Measurements from ENCODE around the gene SYTL1.

SYTL1 gene

GRCh38 chr1:27348861-27349783, 7.3 kb downstream of the SYTL1 start:
- no peak for DNase-seq

DNA sequence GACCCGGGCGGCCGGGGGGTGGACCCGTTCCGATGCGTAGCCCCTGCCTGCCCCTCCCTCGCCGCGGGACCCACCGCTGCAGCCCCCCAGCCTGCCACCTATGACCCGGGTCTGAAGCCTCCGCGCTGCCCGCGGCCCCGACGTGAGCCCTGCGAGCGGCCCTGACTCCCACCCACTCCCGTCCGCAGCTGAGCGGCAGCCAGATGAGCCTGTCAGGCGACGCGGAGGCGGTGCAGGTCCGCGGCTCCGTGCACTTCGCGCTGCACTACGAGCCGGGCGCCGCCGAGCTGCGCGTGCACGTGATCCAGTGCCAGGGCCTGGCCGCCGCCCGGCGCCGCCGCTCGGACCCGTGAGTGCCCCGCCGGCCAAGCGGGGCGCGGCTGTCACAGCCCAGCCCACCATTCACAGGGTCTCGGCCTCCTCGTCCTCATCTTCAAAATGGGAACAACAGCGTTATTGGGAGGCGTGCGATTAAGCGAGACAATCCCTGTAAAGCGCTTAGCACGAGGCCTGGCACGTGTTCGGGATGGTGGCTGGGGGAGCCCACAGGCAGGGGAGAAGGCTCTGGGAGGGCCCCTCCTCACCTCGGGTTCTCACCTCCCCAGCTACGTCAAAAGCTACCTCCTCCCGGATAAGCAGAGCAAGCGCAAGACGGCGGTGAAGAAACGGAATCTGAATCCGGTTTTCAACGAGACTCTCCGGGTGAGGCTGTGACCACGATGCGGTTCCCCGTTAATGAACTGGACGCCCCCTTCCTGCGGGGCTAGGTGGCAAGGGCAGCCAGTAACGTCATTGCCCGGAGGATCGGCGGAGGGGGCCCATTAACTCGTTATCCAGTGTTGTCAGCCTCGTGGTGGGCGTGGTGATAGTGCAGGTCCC, 8.2 kb downstream of the SYTL1 start:
- DNase-seq: no peak

DNA sequence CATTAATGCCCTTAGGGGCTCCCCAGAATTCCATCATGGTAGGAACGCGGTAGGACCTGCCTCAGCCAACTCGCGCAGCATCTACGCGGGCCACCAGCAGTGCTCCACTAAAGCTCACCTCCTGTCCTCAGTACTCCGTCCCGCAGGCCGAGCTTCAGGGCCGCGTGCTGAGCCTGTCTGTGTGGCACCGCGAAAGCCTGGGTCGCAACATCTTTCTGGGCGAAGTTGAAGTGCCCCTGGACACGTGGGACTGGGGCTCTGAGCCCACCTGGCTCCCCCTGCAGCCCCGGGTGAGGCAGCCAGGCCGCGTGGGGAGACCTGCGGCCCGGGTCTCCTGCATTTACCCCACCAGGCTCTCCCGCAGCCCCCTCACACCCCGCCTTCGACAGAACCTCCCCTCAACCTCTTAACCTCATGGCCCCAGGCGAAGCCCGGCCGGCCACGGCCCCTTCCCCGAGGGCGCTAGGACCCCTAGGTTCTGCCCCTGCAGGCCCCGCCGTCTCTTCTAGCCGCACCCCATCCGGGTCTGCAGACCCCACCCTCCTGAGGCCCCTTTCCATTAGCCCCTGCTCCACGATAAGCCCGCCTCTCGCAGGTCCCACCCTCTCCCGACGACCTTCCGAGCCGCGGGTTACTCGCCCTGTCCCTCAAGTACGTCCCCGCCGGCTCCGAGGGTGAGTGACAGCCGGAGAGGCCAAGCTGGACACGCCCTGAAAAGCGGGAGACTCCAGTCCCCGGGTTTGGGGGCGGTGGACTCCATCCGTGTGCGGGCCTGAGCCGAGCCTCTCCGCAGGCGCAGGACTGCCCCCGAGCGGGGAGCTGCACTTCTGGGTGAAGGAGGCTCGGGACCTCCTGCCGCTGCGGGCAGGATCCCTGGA, 9.1 kb downstream of the SYTL1 start:
- DNase-seq: no peak

- no peak for DNase-seq
These were observed 9.8 kb downstream of the SYTL1 start for GRCh38 chr1:27351541-27352107.

DNA sequence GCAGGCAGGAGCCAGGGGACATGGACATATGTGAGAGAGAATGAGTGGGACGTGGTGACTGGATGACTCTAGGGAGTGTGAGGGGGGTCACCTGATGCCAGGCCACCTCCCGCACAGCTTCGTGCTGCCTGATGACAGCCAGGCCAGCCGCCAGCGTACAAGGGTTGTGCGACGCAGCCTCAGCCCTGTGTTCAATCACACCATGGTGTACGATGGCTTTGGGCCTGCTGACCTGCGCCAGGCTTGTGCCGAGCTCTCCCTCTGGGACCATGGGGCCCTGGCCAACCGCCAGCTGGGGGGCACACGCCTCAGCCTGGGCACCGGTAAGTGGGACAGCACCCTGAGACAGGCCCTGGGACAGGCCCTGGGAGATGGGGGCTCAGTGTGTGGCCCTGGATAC, 11.3 kb downstream of the SYTL1 start:
- DNase-seq: no peak

GRCh38 chr1:27353629-27354028, 11.8 kb downstream of the SYTL1 start:
- no peak for DNase-seq

DNA sequence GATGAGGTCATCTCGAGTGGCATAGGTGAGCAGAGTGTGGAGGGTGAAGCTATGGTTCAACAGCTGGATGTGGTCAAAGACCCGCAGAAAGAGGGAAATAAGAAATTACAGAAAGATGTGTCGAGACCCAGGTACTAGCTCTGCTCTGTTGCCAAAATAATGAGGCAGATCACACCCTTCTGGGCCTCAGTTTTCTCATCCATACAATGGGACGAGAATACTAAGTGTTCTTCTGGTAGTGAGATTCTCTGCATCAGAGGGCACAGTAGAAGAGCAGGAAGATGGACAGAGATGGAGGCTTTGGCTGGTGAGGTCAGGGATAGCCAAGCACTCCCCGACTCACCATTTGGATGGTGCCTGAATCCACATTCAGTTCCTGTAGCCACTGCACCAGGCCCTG, 13.9 kb downstream of the SYTL1 start:
- DNase-seq: no peak

DNA sequence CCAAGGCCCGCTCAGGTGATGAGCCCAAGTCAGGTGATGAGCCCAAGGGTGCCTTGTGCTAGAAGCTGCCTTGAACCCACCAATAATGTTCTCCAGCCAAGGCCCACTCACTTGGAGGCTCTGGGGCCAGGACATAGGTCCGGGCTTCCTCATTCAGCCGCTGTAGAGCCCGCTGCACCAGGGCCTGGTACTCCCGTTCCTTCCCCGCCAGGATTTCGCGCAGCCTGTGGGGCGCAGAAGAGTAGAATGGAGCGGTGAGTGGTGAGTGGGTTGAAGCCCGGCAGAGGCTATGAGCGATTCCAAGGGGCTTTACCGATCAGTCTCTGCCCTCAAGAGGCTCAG, 14.4 kb downstream of the SYTL1 start:
- DNase-seq: no peak

GRCh38 chr1:27356619-27357280, 14.9 kb downstream of the SYTL1 start:
- DNase-seq: no peak

GRCh38 chr1:27357281-27358037, 15.6 kb downstream of the SYTL1 start:
- DNase-seq: peak; percentile 79

DNA sequence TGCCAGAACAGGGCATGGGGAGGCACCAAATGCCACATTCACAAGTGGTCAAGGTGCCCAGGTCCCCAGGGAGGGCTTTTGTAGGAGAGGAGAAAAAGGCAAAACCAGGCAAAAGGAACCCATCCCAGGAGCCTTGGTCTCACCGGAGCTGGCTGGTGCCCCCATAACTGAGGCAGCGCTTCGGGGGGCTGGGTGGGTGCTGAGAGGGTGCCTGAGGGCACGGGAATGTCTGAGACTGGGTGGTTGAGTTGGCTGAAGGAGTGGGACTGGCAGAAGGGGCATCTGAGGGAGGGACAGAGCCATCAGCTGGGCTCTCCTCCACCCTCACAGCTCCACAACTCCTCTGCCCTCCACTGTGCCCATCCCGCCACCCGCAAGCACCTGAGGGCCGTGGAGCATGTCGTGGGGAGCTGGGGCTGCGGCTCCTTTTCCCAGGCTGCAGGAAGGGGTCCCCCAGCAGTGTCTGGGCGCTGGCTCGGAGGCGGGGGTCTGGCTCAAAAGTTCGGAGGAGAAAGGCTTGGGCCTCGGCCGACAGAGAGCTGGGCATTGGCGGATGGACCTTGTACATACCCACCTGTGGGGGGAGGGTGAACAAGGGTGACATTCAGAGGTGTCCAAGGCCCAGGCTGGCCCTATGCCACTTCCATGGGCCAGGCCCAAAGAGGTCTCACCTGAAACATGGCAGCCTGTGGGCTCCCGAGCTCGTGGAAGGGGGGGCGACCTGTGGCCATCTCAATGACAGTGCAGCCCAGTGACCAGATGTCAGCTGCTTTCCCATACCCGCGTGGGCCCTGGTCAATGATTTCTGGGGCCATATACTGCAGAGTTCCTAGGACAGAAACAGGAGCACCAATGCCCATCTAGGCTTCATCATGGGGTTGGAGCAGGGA, 16.5 kb downstream of the SYTL1 start:
- DNase-seq: no peak

GRCh38 chr1:27358928-27359313, 17.1 kb downstream of the SYTL1 start:
- DNase-seq: no peak

DNA sequence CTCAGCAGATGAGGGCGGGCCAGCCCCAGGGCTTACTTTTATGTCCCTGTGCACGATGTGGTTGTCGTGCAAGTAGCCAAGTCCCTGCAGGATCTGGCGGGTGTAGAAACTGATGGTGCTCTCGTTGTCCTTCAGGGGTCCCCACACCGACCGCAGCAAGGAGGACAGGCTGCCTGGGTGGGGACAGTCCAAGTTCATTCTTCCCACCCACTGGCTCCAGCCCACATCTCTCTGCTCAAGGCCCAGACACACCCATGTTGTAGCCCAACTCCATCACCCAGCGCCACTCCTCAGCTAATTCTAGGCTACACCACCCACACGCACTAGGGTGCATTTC, 18.0 kb downstream of the SYTL1 start:
- no peak for DNase-seq

GRCh38 chr1:27360159-27361043, 18.6 kb downstream of the SYTL1 start:
- DNase-seq: peak; percentile 26

GRCh38 chr1:27361044-27361402, 19.2 kb downstream of the SYTL1 start:
- DNase-seq: no peak

DNA sequence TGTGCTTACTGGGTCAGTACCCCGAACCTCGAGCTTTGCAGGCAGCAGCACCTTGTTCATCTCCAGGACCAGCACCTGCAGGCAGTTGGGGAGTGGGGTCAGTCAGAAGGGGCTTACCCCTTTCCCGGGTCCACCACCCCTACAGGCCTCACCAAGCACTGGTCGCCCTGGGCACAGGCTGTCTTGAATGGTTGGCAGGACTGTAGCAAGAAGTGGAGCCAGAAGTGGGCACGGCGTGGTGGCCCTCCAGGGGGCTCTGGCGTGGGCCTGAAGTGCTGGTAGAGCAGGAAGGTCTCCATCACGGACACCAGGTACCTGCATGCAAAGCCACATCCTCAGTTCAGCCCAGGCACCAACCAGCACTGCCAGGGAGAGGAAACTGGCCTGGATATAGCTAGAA, 19.7 kb downstream of the SYTL1 start:
- DNase-seq: no peak

GRCh38 chr1:27363766-27364695, 22.2 kb downstream of the SYTL1 start:
- no peak for DNase-seq

- DNase-seq: no peak
These were observed 23.0 kb downstream of the SYTL1 start for GRCh38 chr1:27364696-27365371.
